Loucy (cell line): ENCODE data around the gene CEL.

ENCODE experiments used
- EZH2phosphoT487 ChIP-seq: fragments of 200-600 bp; IDR thresholded peaks from 2 replicates; pipeline ENCODE4 v1.6.1; 2018; ENCODE audit warnings: antibody characterized with exemption, mild to moderate bottlenecking, moderate library complexity, borderline replicate concordance
- TF ChIP-seq, protein P1 (sequence below): fragments of 200-600 bp; sonication (generic); conservative IDR thresholded peaks from 2 replicates; pipeline ENCODE4 v1.5.1; 2014; ENCODE audit warnings: mild to moderate bottlenecking, antibody characterized with exemption, low read length

DNA sequence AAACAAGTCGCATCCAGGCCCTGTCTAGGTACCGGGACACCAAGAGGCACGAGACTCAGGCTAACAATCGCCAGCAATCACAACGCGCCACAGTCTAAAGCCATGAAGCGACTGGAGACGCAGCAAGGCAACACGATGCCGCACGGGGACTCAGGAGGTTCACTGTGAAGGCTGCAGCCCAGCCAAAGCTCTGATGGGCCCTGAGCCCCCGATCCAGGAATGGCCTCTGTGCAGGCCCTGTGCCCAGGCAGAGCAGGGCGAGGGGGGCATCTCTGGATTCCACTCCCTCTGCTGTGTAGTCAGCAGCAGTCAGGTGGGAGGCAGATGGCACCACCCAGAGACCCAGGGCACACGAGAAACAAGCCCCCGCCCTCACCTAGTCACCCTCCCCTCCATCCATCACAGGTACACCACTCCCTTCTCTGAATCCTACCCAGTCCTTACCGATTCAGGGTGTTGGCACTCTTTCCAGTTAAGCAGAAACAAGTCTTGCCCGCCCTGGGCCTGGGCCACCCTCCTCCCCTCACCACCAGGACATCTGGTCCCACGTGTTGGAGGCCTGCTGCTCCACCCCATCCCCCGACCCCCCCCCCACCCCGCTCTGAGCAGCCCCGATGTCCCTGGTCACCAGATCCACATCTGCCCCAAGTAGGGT, 58.2 kb downstream of the CEL start:
- TF ChIP-seq, protein P1, sequence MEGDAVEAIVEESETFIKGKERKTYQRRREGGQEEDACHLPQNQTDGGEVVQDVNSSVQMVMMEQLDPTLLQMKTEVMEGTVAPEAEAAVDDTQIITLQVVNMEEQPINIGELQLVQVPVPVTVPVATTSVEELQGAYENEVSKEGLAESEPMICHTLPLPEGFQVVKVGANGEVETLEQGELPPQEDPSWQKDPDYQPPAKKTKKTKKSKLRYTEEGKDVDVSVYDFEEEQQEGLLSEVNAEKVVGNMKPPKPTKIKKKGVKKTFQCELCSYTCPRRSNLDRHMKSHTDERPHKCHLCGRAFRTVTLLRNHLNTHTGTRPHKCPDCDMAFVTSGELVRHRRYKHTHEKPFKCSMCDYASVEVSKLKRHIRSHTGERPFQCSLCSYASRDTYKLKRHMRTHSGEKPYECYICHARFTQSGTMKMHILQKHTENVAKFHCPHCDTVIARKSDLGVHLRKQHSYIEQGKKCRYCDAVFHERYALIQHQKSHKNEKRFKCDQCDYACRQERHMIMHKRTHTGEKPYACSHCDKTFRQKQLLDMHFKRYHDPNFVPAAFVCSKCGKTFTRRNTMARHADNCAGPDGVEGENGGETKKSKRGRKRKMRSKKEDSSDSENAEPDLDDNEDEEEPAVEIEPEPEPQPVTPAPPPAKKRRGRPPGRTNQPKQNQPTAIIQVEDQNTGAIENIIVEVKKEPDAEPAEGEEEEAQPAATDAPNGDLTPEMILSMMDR = no peak
- no peak for TF ChIP-seq EZH2phosphoT487
